Mesodermal cell (in vitro differentiated cells): Measurements from ENCODE around the gene LMAN2. TPM values are rescaled to one million over a fixed set of nuclear protein-coding genes. Genes with fewer than 3 reads are reported as not detected.

Experiments
- H3K27ac ChIP-seq: 2 replicates; pipeline ENCODE4 v1.7.0; 2013; ENCODE audit warnings: mild to moderate bottlenecking, low read depth, low read length, moderate library complexity; ENCODE audit not compliant: severe bottlenecking
- H3K36me3 ChIP-seq: 2 replicates; pipeline ENCODE4 v1.7.1; 2013; ENCODE audit warnings: mild to moderate bottlenecking, low read length, moderate library complexity; ENCODE audit not compliant: control insufficient read depth, insufficient read depth
- H3K4me1 ChIP-seq: one replicate; pipeline ENCODE4 v1.7.1; 2013; ENCODE audit warnings: mild to moderate bottlenecking, low read length; ENCODE audit not compliant: insufficient read depth, control insufficient read depth, poor library complexity, severe bottlenecking
- H3K4me3 ChIP-seq: 2 replicates; pipeline ENCODE4 v1.7.0; 2013; ENCODE audit warnings: low read length, control low read depth, mild to moderate bottlenecking; ENCODE audit not compliant: insufficient read depth, poor library complexity, severe bottlenecking; ENCODE audit errors: extremely low read depth
- H3K9me3 ChIP-seq: 2 replicates; pipeline ENCODE4 v1.7.1; 2013; ENCODE audit warnings: mild to moderate bottlenecking, low read length, moderate library complexity; ENCODE audit not compliant: control insufficient read depth
- WGBS, 2 experiments: methylation state at CpG; one replicate each; pipeline ENCODE4 v1.1.5; 2013; ENCODE audit warnings: missing lambda C conversion rate in 2 of 2; ENCODE audit not compliant: insufficient coverage in 2 of 2; 5-methylcytosine and 5-hydroxymethylcytosine counted together
- polyA plus RNA-seq, 2 experiments: library from polyadenylated mRNA; stranded (reverse); fragments of 50-300 nt; gene quantifications; one replicate each; pipeline ENCODE4 v1.2.3, GENCODE V29; 2013

LMAN2 gene, protein sequence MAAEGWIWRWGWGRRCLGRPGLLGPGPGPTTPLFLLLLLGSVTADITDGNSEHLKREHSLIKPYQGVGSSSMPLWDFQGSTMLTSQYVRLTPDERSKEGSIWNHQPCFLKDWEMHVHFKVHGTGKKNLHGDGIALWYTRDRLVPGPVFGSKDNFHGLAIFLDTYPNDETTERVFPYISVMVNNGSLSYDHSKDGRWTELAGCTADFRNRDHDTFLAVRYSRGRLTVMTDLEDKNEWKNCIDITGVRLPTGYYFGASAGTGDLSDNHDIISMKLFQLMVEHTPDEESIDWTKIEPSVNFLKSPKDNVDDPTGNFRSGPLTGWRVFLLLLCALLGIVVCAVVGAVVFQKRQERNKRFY
- 200 TPM for polyA plus RNA-seq (2013, experiment 1 of 2)
- 172 TPM for polyA plus RNA-seq (2013, experiment 2 of 2)

DNA sequence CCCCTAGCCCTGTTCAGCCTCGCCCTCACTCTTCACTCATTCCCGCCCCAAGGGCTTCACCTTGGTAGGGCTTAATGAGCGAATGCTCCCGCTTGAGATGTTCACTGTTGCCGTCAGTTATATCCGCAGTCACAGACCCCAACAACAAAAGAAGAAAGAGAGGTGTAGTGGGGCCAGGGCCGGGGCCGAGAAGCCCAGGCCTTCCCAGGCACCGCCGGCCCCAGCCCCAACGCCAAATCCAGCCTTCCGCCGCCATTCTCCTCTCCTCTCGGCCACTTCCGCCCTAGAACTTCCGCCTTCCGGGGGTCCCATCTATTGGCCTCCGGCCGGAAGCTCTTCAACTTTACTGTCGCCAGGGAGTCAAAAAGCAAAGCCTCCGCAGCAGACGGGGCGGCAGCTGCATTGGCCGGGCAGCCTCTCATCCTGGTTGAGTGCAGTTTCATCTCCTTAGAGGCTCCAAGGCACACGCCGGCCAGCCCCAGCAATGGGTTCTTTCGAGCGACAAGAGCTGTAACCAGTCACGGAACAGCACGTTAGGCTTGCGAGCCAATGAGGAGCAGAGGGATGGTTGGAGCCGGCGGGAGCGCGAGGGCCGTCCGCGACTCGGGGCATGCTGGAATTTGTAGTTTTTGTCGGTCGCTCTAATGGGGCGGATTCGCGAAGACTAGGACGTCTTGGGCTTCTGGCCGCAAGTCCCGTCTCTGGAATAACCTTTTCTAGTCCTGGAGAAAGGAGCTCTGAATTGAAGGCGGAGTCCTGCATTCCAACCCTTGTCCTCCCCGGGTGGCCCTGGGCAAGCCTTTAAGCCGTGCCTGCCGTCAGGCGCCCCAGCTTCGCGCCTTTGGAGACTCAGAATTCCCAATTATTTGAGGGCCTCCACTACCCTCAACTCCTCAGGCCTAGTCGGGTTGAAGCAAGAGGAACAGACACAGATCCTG lies at the start of gene LMAN2:
Gene LMAN2, minus strand, starts transcription at position 277 of the 938 bp plus-strand sequence. Its CDS starts 21 bp downstream, at position 256.
- WGBS, 2 experiments: 8 to 9% methylated on average over 45 to 49 of the region's 55 CpGs

DNA sequence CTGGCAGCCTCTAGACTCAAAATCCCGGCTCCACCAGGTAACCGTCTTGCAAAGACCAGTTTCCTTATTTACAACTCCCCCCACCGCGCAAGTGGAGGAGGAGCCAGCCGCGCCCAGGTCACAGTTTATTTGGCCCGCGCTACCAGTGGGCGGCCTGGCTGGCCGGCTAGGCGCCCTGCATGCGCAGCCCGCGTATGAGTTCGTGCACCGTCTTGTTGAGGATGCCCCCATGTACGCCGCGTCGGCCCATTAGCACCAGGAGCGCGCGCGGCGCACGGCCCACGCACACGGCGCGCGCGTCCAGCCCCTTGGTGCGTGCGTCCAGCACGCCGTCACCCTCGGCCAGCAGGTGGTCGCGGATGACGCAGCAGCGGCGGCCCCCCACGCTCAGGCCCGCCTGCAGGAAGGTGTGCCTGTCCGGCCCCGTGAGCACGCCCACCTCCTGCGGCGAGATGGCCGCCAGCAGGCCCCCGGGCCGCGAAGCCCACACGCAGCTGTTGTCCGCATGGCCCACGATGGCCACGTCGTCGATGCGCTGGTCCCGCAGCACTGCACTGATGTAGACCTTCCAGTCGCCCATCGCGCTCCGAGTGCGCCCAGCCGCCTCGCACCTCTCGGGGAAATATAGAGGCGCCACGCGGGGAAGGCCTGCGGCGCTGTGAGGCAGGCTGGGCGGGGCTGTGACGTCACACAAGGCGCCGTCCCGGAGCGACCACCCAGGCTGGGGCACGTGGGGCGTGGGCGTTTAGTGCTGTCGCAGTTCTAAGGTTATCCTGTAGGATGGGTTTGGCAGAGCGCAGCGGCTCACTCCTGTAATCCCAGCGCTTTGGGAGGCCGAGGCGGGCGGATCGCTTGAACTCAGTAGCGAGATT lies 48.8 kb upstream of the LMAN2 start, which contains the start of gene PFN3:
Gene PFN3, minus strand, starts transcription at position 665 of the 872 bp plus-strand sequence. Its CDS starts 85 bp downstream, at position 580.
- no peak within 1 kb of the TSS for H3K27ac ChIP-seq
- no peaks in the 10 kb centered on the region for H3K9me3 ChIP-seq
- peaks cover 6% of the 10 kb centered on the region for H3K4me1 ChIP-seq
- H3K4me3 ChIP-seq: no peak within 1 kb of the TSS
- 61 to 72% methylated on average over 80 to 88 of the region's 92 CpGs for WGBS, 2 experiments
- no peaks in the 10 kb centered on the region for H3K36me3 ChIP-seq

More for the DNA sequence above, at the start of gene LMAN2:
- Histone ChIP-seq H3K4me1 (peaks cover 6% of the 10 kb centered on the region), H3K9me3 (peaks cover 3% of the 10 kb centered on the region), H3K4me3 (peak within 1 kb of the TSS; percentile 100), H3K27ac (peak within 1 kb of the TSS; percentile 97), H3K36me3 (peaks cover 12% of the 10 kb centered on the region)

DNA sequence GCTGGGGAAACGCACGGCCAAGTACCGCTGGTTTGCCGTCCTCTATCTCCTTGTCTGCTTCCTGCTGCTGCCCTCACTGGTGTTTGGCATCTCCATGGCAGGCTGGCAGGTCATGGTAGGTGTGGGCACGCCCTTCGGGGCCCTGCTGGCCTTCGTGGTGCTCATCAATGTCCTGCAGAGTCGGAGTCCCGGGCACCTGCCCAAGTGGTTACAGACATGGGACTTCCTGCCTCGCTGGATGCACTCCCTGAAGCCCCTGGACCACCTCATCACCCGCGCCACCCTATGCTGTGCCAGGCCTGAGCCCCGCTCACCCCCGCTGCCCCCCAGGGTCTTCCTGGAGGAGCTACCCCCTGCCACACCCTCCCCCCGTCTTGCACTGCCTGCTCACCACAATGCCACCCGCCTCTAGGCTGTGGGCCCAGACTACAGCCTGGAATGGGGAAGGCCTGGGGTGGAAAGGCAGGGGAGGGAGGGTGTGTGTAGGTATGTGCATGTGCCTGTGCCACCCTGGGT lies 46.5 kb upstream of the LMAN2 start:
- Histone ChIP-seq H3K27ac (no peak overlapping the region), H3K4me1 (peaks cover 1% of the 10 kb centered on the region), H3K4me3 (no peak overlapping the region), H3K36me3 (no peaks in the 10 kb centered on the region), H3K9me3 (no peaks in the 10 kb centered on the region)
- 92 to 98% methylated on average over 9 to 12 of the region's 16 CpGs for WGBS, 2 experiments

DNA sequence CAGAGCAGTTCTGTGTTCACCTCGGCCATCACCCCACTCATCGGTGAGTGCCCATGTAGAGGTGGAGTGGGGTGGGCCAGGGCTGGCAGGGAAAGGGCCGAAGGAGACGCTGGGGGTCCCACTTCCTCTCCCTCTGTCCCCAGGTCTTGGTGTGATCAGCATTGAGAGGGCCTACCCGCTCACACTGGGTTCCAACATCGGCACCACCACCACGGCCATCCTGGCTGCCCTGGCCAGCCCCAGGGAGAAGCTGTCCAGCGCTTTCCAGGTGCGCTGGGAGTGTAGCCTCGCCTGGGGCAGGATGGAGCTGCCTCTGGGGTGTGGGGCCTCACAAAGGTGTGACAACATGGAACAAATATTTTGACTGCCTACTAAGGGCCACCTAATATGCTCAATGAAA lies 45.3 kb upstream of the LMAN2 start:
- Histone ChIP-seq H3K9me3 (no peaks in the 10 kb centered on the region), H3K4me1 (no peaks in the 10 kb centered on the region), H3K36me3 (no peaks in the 10 kb centered on the region), H3K27ac (no peak overlapping the region), H3K4me3 (no peak overlapping the region)
- 87 to 95% methylated on average over 6 to 10 of the region's 10 CpGs for WGBS, 2 experiments

DNA sequence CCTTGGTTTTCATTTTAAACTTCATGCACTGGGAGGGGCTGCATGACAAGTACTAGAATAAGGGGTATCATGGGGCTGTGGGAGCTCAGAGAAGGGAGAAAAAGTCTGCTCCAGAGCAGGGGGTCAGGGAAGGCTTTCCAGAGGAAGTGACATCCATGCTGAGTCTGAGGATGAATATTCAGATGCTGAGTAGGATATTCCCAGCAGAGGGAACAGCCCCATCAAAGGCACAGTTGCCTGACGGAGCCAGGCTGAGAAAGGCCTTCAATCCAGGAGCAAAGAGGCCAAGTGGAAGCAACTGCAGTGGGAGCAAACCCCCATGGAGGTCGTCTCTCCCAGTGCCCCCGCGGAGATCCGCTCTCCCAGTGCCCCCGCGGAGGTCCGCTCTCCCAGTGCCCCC lies 44.6 kb upstream of the LMAN2 start:
- Histone ChIP-seq H3K9me3 (no peaks in the 10 kb centered on the region), H3K4me3 (no peak overlapping the region), H3K27ac (no peak overlapping the region), H3K36me3 (no peaks in the 10 kb centered on the region), H3K4me1 (no peaks in the 10 kb centered on the region)
- WGBS, 2 experiments: 53 to 63% methylated on average over 3 to 4 of the region's 8 CpGs

DNA sequence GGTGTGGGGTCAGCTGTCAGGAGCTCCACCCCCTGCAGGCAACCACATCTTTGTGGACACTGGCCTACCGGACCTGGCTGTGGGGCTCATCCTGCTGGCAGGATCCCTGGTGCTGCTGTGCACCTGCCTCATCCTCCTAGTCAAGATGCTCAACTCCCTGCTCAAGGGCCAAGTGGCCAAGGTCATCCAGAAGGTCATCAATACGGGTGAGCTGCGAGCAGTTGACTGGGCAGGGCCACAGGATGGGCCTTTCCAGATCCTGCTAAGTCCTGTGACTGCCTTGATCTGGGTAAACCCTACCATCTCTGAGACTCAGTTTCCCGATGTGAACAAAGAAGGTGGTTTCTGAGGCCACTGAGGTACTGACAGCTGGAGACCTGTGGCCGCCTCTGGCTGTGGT lies 42.5 kb upstream of the LMAN2 start:
- WGBS, 2 experiments: 74 to 79% methylated on average over 5 of the region's 5 CpGs
- no peaks in the 10 kb centered on the region for H3K36me3 ChIP-seq
- H3K9me3 ChIP-seq: no peaks in the 10 kb centered on the region
- H3K4me3 ChIP-seq: no peak overlapping the region
- H3K27ac ChIP-seq: no peak overlapping the region
- peaks cover 9% of the 10 kb centered on the region for H3K4me1 ChIP-seq

DNA sequence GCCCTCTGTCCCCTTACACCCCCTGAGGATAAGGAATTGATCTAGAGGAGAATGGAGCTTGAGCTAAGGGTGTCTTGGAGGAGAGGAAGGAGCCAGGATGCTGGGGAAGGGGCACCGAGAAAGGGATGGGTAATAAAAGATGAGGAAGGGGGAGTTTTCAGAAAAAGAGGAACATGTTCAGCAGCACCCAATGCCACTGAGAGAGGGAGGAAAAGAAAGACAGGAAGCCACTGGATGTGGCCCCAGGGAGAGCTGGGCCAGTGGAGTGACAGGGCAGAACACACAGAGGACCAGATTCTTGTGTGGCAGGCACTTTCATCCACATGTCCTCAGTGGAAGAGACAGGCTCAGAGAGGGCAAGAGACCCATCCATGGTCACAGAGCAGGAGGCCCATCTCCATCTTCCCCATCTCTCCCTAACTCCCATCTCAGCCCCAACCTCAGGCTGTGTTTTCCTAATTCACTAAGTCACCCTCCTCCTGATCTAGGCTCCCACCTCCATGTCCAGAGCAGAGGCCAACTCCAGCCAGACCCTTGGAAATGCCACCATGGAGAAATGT lies 41.8 kb upstream of the LMAN2 start:
- H3K4me1 ChIP-seq: peaks cover 16% of the 10 kb centered on the region
- H3K4me3 ChIP-seq: no peak overlapping the region
- no peaks in the 10 kb centered on the region for H3K36me3 ChIP-seq
- H3K9me3 ChIP-seq: no peaks in the 10 kb centered on the region
- WGBS, 2 experiments: 61 to 71% methylated on average over 1 of the region's 1 CpG
- H3K27ac ChIP-seq: no peak overlapping the region

DNA sequence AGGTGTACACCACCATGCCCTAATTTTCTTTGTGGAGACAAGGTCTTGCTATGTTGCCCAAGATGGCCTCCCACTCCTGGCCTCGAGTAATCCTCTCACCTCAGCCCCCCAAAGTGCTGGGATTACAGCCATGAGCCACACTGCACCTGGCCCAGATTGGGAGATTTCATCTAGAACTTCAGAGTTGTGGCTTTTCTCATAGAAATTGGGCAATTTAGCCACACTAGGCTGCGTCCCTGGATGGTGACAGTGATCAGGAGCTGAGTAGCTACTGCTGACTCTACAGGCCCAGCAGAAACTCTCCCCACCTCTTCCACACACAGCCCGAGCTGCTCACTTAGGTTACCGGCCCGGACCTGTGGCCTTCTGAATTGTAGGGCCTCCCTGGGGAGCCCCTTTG lies 41.3 kb upstream of the LMAN2 start:
- Histone ChIP-seq H3K9me3 (no peaks in the 10 kb centered on the region), H3K36me3 (no peaks in the 10 kb centered on the region), H3K27ac (no peak overlapping the region), H3K4me3 (no peak overlapping the region), H3K4me1 (peaks cover 16% of the 10 kb centered on the region)
- WGBS, 2 experiments: 67 to 80% methylated on average over 1 of the region's 5 CpGs

DNA sequence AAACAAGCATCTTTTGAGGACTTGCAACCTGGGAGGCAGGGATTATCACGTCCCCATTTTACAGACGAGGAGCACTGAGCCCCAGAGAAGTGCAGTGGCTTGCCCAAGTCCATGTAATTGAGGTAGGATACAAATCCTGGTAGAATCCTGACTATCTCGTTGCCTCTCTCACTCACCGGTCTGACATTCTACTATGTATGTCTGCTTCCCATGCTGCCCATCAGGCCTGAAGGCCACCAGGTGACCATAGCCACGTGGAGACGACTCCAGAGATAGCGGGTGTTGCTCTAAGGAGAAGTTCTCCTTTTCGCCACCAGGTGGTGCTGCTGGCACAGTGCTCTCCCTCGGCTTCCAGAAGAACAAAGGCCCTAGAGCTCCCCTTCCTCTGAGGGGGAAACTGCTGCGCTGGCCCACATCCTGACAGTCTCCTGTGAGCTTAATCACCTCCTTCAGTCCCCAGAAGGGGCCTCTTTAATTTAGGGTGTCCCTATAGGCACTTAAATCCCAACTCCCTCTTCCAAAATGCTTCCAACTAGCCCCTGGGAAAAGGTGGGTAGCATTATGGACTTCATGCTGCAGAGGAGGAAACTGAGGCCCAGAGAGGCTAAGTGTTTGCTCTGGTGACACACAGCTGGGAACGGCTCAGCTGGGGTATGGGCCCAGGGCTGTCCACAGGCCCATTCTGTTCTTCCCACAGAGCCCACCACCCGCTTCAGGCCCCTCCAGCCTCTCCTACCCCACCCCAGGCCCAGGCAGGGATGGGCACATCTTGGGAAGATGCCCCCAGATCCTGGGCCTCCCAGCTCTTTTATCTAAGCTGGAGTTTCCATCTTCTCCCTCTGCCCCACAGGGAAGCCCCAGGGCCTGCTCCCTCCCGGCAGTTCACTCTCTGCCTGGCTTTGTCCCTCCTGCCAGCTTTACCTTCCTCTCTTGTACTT lies 39.2 kb upstream of the LMAN2 start:
- 18 to 38% methylated on average over 5 to 12 of the region's 13 CpGs for WGBS, 2 experiments
- no peaks in the 10 kb centered on the region for H3K36me3 ChIP-seq
- no peak overlapping the region for H3K4me3 ChIP-seq
- peaks cover 16% of the 10 kb centered on the region for H3K4me1 ChIP-seq
- peak overlapping the region; percentile 84 for H3K27ac ChIP-seq
- H3K9me3 ChIP-seq: no peaks in the 10 kb centered on the region
